ENCODE measurements around the gene ZNF778.
A peak's percentile ranks its signal among the peaks of the same experiment; 100 is the strongest.
"Not testable (repeated sequence)": the region's sequence is repeated elsewhere in the genome, so short reads cannot be mapped to it uniquely, and the experiment has no call there.

Gene ZNF778

DNA sequence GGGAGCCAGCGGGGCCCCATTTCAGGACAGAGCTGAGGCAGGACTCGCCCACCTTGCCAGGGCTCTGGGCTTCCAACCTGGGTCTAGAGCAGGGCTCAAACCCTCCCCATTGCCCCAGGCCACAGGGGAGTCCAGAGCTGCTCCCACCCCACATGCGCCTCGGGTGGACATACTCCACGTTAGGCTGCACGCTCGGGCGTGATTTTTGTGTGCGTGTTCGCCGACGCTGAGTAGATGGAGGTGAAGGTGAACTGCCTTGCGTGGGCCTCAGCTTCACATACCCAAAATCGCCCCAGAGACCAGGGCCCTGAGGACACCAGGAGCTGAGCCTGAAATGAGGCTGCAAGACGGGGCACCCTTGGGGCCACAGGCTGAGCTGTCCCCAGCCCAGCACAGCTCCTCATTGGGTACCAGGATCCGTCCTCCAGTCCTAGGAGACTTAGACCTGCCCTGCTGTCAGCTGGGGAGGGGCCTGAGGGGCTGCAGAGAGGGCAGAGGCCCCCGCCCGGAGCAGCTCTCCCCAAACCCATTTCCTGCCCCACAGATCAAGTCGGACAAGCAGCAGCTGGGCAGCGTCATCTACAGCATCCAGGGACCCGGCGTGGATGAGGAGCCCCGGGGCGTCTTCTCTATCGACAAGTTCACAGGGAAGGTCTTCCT lies 37.7 kb upstream of the ZNF778 start:
- no peak for DNase-seq (ENCODE audit: low read depth in 1 of 2, low spot score in 1 of 2)

DNA sequence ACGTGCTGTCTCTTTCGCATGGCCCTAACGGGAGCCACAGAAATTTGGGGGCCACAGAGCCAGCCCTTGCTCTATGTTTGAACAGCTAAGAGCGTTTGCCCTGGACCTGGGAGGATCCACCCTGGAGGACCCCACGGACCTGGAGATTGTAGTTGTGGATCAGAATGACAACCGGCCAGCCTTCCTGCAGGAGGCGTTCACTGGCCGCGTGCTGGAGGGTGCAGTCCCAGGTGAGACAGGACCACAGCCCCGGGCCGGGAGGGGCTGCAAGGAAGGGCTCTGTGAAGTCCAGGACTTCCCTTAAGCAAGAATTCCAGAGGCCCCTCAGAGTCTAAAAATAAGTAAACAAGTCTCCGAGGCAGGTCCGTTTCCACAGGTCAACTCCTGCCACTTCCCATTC lies 34.0 kb upstream of the ZNF778 start:
- DNase-seq (ENCODE audit: low read depth in 1 of 2, low spot score in 1 of 2): no peak

DNA sequence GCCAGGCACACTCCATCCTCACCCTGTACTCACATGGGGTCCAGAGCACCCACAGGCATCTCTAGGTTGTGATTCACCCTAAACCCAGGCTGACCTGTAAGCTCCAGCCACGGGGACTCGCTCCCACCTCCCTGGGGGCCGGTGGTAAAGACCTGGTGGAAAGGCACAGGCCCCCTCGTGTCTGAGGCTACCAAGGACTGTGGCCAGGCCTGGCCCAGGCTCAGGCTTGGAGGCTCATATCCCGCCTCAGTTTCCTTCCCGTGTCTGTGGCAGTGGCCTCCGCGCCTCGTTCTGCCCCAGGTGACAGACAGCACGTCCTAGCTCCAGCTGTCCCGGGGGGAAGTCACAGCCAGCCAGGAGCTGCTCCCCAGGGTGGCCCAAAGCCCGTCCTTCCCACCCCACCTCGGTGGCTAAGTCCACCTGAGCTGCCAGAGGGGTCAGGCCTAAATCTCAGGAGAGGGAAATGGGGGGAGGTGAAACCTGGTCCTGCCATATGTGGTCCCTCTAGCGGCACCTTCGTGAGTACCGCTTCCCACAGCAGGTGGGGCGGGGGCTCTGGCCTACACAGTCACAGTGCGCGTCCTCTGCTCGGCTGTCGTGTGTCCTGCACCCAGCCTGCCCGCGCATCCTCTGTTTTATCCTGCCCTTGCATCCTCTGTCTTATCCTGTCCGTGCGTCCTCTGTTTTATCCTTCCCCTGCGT lies 33.4 kb upstream of the ZNF778 start:
- no peak for DNase-seq (ENCODE audit: low read depth in 1 of 2, low spot score in 1 of 2)

DNA sequence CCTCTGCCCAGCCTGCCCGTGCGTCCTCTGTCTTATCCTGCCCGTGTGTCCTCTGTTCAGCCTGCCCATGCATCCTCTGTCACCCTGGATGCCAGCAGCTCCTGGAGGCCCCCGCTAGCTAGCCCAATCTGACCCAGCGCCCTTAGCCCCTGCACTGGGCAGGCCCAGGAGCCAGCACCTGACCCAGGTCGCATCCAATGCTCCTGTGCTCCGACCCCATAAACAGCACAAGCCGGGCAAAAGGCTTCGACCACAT lies 32.9 kb upstream of the ZNF778 start:
- no peak for DNase-seq (ENCODE audit: low read depth in 1 of 2, low spot score in 1 of 2)

DNA sequence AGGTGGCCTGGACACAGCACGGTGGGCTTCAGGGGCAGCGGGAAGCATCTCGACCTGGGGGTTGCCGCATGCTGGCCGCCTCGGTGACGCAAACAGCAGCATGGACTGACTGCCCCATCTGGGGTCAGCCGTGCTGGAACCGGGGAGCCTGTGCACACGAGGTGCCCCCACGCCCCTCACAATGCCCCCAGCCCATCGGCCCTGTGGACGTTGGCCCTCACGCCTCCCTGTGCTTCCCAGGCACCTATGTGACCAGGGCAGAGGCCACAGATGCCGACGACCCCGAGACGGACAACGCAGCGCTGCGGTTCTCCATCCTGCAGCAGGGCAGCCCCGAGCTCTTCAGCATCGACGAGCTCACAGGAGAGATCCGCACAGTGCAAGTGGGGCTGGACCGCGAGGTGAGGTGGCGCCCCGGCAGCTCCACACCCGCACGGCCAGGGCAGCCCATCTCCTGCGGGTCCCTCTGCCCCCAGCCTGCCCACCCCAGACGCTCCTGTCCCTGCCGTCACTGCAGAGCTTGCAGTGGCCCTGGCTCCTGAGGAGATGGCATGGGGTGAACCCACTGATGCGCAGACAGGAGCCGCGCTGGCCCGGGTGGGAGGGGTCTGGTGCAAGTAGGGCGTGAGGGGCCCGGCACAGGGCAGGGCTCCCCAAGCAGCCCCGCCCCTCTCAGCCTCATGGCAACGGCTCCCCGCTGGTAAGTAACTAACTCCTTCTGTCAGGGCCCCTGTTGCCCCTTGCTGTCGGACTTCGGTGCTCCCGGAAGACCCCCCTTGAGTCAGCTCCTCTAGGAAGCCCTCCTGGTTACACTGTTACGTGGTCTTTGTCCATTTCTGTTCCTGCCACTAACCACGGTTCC lies 32.3 kb upstream of the ZNF778 start:
- DNase-seq (ENCODE audit: low read depth in 1 of 2, low spot score in 1 of 2): no peak

DNA sequence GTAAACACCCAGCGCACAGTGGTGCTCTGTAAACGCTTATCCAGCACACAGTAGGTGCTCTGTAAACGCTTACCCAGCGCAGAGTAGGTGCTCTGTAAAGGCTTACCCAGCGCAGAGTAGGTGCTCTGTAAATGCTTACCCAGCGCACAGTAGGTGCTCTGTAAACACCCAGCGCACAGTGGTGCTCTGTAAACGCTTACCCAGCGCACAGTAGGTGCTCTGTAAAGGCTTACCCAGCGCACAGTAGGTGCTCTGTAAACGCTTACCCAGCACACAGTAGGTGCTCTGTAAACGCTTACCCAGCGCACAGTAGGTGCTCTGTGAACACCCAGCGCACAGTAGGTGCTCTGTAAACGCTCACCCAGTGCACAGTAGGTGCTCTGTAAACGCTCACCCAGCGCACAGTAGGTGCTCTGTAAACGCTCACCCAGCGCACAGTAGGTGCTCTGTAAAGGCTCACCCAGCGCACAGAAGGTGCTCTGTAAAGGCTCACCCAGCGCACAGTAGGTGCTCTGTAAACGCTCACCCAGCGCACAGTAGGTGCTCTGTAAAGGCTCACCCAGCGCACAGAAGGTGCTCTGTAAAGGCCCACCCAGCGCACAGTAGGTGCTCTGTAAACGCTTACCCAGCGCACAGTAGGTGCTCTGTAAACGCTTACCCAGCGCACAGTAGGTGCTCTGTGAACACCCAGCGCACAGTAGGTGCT lies 31.5 kb upstream of the ZNF778 start:
- DNase-seq (ENCODE audit: low read depth in 1 of 2, low spot score in 1 of 2): not testable (repeated sequence)

DNA sequence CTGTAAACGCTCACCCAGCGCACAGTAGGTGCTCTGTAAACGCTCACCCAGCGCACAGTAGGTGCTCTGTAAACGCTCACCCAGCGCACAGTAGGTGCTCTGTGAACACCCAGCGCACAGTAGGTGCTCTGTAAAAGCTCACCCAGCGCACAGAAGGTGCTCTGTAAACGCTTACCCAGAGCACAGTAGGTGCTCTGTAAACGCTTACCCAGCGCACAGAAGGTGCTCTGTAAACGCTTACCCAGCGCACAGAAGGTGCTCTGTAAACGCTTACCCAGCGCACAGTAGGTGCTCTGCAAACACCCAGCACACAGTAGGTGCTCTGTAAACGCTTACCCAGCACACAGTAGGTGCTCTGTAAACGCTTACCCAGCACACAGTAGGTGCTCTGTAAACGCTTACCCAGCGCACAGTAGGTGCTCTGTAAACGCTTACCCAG lies 30.9 kb upstream of the ZNF778 start:
- DNase-seq (ENCODE audit: low read depth in 1 of 2, low spot score in 1 of 2): not testable (repeated sequence)

DNA sequence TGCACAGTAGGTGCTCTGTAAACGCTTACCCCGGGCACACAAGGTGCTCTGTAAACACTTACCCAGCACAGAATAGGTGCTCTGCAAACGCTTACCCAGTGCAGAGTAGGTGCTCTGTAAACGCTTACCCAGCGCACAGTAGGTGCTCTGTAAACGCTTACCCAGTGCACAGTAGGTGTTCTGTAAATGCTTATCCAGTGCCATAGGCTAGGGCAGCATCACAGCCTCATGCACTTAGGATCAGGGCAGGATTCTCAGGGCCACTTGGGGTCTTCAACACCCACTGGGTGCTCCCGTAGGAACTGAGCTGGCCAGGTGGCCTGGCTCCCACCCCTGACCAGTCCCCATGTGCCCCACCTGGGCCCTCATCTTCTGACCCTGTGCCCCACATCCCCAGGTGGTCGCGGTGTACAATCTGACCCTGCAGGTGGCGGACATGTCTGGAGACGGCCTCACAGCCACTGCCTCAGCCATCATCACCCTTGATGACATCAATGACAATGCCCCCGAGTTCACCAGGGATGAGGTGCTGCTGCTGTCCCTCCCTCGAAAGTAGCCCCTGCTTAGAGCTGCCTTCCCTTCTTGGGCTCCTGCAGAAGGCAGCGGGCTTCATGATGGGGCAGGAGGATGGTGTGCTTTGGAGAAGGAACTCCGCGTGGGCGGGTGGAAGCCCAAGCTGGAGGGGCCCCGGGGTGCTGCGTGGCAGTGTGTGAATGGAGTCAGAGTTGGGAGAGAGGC lies 30.3 kb upstream of the ZNF778 start:
- no peak for DNase-seq (ENCODE audit: low read depth in 1 of 2, low spot score in 1 of 2)

DNA sequence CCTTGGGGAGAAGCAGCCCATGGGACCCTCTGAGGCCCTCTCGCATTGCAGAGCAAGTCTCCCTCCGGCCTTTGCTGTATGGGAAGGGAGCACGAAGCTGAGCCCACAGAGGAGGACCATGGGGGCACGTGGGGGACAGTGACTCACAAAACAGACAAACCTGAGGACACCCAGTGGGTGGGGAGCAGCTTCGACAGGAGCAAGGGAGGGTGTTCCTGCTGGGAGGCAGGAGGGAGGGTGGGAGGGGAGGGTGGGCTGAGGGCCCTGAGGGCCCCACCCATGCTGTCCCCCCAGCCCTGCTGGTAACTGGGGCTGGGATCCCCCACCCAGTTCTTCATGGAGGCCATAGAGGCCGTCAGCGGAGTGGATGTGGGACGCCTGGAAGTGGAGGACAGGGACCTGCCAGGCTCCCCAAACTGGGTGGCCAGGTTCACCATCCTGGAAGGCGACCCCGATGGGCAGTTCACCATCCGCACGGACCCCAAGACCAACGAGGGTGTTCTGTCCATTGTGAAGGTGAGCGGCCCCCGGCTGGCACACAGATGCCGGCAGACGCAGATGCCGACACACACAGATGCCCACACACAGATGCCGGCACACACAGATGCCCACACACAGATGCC lies 29.6 kb upstream of the ZNF778 start:
- no peak for DNase-seq (ENCODE audit: low read depth in 1 of 2, low spot score in 1 of 2)

DNA sequence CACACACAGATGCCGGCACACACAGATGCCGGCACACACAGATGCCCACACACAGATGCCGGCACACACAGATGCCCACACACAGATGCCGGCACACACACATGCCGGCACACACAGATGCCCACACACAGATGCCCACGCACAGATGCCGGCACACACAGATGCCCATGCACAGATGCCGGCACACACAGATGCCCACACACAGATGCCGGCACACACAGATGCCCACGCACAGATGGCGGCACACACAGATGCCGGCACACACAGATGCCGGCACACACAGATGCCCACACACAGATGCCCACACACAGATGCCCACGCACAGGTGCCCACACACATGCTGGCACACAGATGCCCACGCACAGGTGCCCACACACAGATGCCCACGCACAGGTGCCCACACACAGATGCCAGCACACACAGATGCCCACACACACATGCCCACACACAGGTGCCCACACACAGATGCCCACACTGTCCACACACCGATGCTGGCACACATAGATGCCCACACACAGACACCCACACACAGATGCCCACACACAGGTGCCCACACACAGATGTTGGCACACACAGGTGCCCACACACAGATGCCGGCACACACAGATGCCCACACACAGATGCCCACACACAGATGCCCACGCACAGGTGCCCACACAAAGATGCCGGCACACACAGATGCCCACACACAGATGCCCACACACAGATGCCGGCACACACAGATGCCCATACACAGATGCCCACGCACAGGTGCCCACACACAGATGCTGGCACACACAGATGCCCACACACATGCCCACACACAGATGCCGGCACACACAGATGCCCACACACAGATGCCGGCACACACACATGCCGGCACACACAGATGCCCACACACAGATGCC lies 28.8 kb upstream of the ZNF778 start:
- DNase-seq (ENCODE audit: low read depth in 1 of 2, low spot score in 1 of 2): not testable (repeated sequence)

DNA sequence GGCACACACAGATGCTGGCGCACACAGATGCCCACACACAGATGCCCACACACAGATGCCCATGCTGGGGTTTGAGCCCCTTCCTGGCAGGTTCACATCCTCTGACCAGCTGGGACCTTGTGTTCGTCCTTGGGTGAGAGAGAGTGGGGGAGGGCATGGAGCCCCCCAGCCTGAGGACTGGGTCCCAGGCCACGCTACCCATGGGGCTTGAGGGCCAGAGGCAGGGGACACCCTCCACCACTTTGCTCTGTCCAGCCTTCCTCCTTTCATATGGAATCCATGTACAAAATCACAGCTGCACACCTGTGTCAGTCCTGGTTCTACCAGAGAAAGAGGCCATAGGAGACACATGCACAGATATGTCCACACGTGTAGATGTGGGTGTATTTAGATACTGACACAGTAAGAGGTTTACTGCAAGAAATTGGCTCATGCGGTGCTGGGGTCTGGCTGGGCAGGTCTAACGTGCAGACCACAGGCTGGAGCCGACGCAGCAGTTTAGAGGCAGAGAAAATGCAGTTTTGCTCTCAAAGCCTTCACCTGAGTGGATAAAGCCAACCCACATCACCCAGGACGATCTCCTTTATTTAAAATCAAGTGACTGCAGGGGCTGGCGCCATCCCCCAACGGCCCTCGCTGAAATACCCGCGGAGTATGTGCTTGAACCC lies 28.0 kb upstream of the ZNF778 start:
- DNase-seq (ENCODE audit: low read depth in 1 of 2, low spot score in 1 of 2): no peak

DNA sequence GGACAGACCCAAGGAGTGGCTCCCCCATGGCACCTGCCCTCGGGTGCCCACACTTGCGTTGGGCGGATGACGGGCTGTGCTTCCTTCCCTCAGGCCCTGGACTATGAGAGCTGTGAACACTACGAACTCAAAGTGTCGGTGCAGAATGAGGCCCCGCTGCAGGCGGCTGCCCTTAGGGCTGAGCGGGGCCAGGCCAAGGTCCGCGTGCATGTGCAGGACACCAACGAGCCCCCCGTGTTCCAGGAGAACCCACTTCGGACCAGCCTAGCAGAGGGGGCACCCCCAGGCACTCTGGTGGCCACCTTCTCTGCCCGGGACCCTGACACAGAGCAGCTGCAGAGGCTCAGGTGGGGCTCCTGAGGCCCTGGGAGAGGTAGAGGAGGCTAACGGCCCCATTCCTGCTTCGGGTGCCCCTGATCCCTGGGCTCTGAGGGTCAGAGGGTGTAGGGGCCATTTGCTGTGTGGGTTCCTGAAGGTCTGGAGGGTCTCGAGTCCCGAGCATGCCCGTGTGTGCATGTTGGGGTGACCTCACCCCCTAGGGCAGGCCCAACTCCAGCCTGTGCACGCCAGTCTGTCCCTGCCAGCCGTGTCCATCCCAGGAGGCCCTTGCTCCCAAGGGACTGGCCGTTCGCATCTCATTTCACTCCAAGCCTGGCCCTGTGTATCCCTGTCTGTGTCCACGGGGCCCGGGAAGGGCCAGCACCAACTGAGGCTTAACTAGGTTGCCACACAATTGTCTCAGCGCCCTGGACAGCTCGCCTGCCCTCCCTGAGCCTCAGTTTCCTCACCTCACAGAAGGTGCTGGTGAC lies 27.1 kb upstream of the ZNF778 start:
- no peak for DNase-seq (ENCODE audit: low read depth in 1 of 2, low spot score in 1 of 2)

DNA sequence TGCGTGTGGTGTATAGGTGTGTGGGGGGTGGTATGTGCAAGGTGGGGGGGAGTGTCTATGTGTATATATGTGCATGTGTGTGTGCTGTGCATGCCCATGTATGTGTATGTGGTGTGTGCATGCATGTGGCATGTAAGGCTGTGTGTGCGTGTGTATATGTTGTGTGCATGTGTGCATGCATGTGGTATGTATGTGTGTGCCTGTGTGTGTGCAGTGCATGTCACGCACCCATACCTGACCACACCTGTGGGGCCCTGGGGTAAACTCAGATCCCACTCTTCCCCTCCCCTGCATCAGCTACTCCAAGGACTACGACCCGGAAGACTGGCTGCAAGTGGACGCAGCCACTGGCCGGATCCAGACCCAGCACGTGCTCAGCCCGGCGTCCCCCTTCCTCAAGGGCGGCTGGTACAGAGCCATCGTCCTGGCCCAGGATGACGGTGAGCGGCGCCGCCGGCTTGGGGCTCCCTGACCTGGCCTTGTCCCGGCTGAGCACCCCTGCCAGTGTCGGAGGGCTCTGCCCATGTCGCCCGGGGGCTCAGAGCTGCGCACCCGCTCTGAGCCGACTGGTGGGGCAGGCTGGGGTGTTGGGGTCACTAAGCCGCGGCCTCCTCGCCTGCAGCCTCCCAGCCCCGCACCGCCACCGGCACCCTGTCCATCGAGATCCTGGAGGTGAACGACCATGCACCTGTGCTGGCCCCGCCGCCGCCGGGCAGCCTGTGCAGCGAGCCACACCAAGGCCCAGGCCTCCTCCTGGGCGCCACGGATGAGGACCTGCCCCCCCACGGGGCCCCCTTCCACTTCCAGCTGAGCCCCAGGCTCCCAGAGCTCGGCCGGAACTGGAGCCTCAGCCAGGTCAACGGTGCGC lies 26.2 kb upstream of the ZNF778 start:
- no peak for DNase-seq (ENCODE audit: low read depth in 1 of 2, low spot score in 1 of 2)

DNA sequence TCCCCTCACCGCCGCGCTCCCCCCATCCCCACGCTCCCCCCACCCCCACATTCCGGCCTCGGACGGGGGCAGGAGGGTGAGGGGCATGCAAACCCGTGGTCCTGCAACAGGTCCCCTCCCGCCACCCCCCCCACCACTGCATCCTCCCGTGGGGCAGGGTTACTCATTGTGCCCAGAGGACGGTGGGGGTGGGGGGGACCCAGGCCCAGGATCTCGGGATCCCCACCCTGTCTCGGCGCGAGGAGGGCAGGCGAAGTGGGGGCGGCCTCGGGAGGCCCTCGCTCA lies 25.7 kb upstream of the ZNF778 start:
- DNase-seq (ENCODE audit: low read depth in 1 of 2, low spot score in 1 of 2): no peak

DNA sequence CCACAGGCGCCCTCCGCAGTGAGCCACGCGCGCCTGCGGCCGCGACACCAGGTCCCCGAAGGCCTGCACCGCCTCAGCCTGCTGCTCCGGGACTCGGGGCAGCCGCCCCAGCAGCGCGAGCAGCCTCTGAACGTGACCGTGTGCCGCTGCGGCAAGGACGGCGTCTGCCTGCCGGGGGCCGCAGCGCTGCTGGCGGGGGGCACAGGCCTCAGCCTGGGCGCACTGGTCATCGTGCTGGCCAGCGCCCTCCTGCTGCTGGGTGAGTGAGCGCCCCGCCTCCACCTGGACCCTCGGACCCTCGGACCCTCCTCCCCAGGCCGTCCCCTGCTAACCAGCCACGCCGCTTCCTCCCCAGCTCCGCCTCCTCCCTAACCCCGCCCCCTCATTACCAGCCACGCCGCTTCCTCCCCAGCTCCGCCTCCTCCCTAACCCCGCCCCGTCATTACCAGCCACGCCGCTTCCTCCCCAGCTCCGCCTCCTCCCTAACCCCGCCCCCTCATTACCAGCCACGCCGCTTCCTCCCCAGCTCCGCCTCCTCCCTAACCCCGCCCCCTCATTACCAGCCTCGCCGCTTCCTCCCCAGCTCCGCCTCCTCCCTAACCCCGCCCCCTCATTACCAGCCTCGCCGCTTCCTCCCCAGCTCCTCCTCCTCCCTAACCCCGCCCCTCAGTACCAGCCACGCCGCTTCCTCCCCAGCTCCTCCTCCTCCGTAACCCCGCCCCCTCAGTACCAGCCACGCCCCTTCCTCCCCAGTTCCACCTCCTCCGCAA lies 25.1 kb upstream of the ZNF778 start:
- peak in 1 of 2 donors; percentile 30 for DNase-seq (ENCODE audit: low read depth in 1 of 2, low spot score in 1 of 2)

DNA sequence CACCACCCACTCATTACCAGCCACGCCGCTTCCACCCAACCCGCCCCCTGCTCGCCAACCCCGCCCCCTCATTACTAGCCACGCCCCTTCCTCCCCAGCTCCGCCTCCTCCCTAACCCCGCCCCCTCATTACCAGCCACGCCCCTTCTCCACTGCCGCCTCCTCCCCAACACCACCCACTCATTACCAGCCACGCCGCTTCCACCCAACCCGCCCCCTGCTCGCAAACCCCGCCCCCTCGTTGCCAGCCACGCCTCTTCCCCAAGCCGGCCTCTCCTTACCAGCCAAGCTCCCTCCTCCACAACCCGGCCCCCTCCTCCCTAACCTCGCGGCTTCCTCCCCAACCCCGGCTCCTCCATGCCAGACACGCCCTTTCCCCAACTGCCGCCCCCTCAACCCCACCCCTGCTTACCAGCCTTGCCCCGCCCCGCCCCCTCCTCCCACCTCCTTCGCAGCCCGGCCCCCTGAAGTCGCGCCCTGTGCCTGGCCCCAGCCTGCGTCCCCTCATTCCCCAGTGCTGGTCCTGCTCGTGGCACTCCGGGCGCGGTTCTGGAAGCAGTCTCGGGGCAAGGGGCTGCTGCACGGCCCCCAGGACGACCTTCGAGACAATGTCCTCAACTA lies 24.4 kb upstream of the ZNF778 start:
- peak in 1 of 2 donors; percentile 70 for DNase-seq (ENCODE audit: low read depth in 1 of 2, low spot score in 1 of 2)
